Measurements from ENCODE around the gene HBQ1. TPM values are rescaled to one million over a fixed set of nuclear protein-coding genes. Genes with fewer than 3 reads are reported as not detected.

HBQ1 gene
- not detected in 2 replicates for total RNA-seq

DNA sequence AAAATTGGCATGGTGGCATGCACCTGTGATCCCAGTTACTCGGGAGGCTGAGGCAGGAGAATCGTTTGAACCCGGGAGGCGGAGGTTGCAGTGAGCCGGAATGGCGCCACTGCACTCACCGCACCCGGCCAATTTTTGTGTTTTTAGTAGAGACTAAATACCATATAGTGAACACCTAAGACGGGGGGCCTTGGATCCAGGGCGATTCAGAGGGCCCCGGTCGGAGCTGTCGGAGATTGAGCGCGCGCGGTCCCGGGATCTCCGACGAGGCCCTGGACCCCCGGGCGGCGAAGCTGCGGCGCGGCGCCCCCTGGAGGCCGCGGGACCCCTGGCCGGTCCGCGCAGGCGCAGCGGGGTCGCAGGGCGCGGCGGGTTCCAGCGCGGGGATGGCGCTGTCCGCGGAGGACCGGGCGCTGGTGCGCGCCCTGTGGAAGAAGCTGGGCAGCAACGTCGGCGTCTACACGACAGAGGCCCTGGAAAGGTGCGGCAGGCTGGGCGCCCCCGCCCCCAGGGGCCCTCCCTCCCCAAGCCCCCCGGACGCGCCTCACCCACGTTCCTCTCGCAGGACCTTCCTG is at the start of gene HBQ1:
Gene HBQ1 (plus strand): TSS at position 359 of the 575 bp plus-strand sequence. CDS start 28 bp downstream, at position 387.
- no peak for FAIRE-seq
- Histone ChIP-seq H3K36me3 (ENCODE audit: control insufficient read depth, insufficient read depth, low read length) (peaks cover under 1% of the 10 kb centered on the region), H3K4me3 (ENCODE audit: low read depth, low read length) (peak within 1 kb of the TSS; percentile 26), H3K27me3 (ENCODE audit: control insufficient read depth, insufficient read depth, low read length) (peaks cover 15% of the 10 kb centered on the region)
- TF ChIP-seq CTCF (IDR thresholded peaks at IDR 0.05; ENCODE audit: insufficient read depth, low read length, severe bottlenecking), result no peak
- DNase-seq (ENCODE audit: low read depth), result no peak

DNA sequence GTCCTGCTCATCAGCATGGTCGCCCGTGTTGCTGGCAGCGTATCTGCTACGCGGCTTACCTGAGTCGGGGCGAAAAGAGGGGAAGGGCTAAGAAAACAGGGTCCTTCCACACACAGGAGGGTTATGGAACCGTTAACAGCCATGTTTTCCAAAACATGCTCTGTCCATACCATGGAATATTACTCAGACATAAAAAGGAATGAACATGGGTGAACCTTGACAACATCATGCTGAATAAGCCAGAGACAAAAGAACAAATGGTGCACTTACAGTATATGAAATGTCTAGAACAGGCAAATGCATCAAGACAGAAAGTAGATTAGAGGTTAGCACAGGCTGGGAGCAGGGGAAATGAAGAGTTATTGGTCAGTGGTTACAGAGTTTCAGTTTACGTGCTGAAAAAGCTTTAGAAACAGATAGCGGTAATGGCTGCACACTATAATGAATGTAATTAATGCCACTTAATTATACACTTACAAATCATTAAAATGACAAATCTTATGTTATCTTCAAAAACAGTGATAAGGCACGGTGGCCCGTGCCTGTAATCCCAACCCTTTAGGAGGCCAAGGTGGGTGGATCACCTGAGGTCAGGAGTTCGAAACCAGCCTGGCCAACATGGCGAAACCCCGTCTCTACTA is 49.6 kb upstream of the HBQ1 start:
- Histone ChIP-seq H3K36me3 (ENCODE audit: control insufficient read depth, insufficient read depth, low read length) (peaks cover 3% of the 10 kb centered on the region), H3K4me3 (ENCODE audit: low read depth, low read length) (no peak overlapping the region), H3K27me3 (ENCODE audit: control insufficient read depth, insufficient read depth, low read length) (no peaks in the 10 kb centered on the region)
- no peak for DNase-seq (ENCODE audit: low read depth)
- no peak for FAIRE-seq
- TF ChIP-seq CTCF (IDR thresholded peaks at IDR 0.05; ENCODE audit: insufficient read depth, low read length, severe bottlenecking), result no peak

DNA sequence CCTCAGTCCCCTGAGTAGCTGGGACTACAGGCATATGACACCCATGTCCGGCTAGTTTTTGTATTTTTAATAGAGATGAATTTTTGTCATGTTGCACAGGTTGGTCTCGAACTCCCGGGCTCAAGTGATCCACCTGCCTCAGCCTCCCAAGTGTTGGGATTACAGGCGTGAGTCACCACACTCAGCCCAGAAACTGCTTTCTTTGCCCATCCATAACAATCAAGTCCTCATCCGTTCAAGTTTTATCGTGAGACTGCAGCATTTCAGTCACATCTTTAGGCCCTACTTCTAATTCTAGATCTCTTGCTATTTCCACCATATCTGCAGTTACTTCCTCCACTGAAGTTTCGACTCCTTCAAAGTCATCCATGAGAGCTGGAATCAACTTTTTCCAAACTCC is 48.1 kb upstream of the HBQ1 start:
- no peak for FAIRE-seq
- no peak for TF ChIP-seq CTCF (IDR thresholded peaks at IDR 0.05; ENCODE audit: insufficient read depth, low read length, severe bottlenecking)

GRCh38 chr16:133716-134115 is 46.5 kb upstream of the HBQ1 start:
- no peak for FAIRE-seq
- Histone ChIP-seq H3K4me3 (ENCODE audit: low read depth, low read length) (no peak overlapping the region), H3K36me3 (ENCODE audit: control insufficient read depth, insufficient read depth, low read length) (peaks cover 4% of the 10 kb centered on the region), H3K27me3 (ENCODE audit: control insufficient read depth, insufficient read depth, low read length) (no peaks in the 10 kb centered on the region)
- TF ChIP-seq CTCF (IDR thresholded peaks at IDR 0.05; ENCODE audit: insufficient read depth, low read length, severe bottlenecking), result no peak
- no peak for DNase-seq (ENCODE audit: low read depth)

More for the DNA sequence above, 48.1 kb upstream of the HBQ1 start:
- Histone ChIP-seq H3K27me3 (ENCODE audit: control insufficient read depth, insufficient read depth, low read length) (no peaks in the 10 kb centered on the region), H3K4me3 (ENCODE audit: low read depth, low read length) (no peak overlapping the region), H3K36me3 (ENCODE audit: control insufficient read depth, insufficient read depth, low read length) (peaks cover 3% of the 10 kb centered on the region)
- no peak for DNase-seq (ENCODE audit: low read depth)

DNA sequence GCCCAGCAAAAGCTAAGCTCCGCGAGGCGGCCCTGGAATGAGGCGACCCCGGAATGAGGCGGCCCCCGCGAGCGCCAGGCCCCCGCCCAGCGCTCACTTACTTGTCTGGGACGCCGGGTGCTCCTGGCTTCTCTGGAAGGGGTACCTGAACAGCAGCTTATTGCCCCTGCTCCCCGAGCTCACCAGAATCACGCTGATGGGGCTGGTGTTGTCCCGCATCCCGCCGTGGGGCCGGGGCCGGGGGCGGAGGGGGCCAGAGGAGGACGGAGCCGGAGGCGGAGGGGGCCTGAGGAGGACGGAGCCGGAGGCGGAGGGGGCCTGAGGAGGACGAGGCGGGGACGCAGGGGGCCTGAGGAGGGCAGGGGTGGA is 42.2 kb upstream of the HBQ1 start:
- no peak for FAIRE-seq
- H3K36me3 ChIP-seq (ENCODE audit: control insufficient read depth, insufficient read depth, low read length), result peaks cover 1% of the 10 kb centered on the region
- no peak for DNase-seq (ENCODE audit: low read depth)
- H3K27me3 ChIP-seq (ENCODE audit: control insufficient read depth, insufficient read depth, low read length), result no peaks in the 10 kb centered on the region
- H3K4me3 ChIP-seq (ENCODE audit: low read depth, low read length), result peak overlapping the region; percentile 54
- no peak for TF ChIP-seq CTCF (IDR thresholded peaks at IDR 0.05; ENCODE audit: insufficient read depth, low read length, severe bottlenecking)

Measured in bronchial epithelial cell (primary cell).